Heart left ventricle (tissue), 16 donors: ENCODE data around the gene SLC16A8. TPM values are rescaled to one million over a fixed set of nuclear protein-coding genes. Genes with fewer than 3 reads are reported as not detected.

Source experiments
- ATAC-seq, 4 donors: fragments of 200-7000 bp; cut with Tn5 transposase; one replicate each; pipeline ENCODE4 v1.9.1; 2020 to 2022; ENCODE audit warnings: moderate library complexity in 4 of 4, mild to moderate bottlenecking in 3 of 4, moderate number of reproducible peaks in 1 of 4
- DNase-seq, 5 donors: peaks; one replicate each; pipeline ENCODE4 v3.0.0-alpha.2; 2020
- H3K27ac ChIP-seq, 12 donors: fragments of 200-600 bp; sonication (generic) in 4 of 12; one replicate each; pipeline versions ENCODE4 v1.5.0 to v1.8.0; 2016 to 2022; ENCODE audit warnings: mild to moderate bottlenecking in 2 of 12
- H3K27me3 ChIP-seq, 9 donors: fragments of 200-600 bp; sonication (generic) in 2 of 9; one replicate each; pipeline versions ENCODE4 v1.5.1 to v1.8.0; 2016 to 2022; ENCODE audit warnings: mild to moderate bottlenecking in 3 of 9
- H3K36me3 ChIP-seq, 9 donors: fragments of 200-600 bp; sonication (generic) in 2 of 9; one replicate each; pipeline versions ENCODE4 v1.5.0 to v1.8.0; 2018 to 2022; ENCODE audit warnings: mild to moderate bottlenecking in 2 of 9
- H3K4me1 ChIP-seq, 12 donors: fragments of 200-600 bp; sonication (generic) in 4 of 12; one replicate each; pipeline versions ENCODE4 v1.5.0 to v1.8.0; 2016 to 2022; ENCODE audit warnings: mild to moderate bottlenecking in 3 of 12
- H3K4me3 ChIP-seq, 12 donors: fragments of 200-600 bp; sonication (generic) in 4 of 12; one replicate each; pipeline versions ENCODE4 v1.5.0 to v1.8.0; 2017 to 2022; ENCODE audit warnings: mild to moderate bottlenecking in 9 of 12, moderate library complexity in 4 of 12
- H3K9me3 ChIP-seq, 12 donors: fragments of 200-600 bp; sonication (generic) in 4 of 12; one replicate each; pipeline versions ENCODE4 v1.5.0 to v1.8.0; 2016 to 2022; ENCODE audit warnings: mild to moderate bottlenecking in 1 of 12
- POLR2A ChIP-seq, 2 donors: fragments of 450-650 bp; IDR thresholded peaks; one replicate each; pipeline ENCODE4 v1.6.1; 2017; ENCODE audit warnings: antibody characterized with exemption in 2 of 2, mild to moderate bottlenecking in 2 of 2, moderate library complexity in 2 of 2
- WGBS, 4 donors: extraction: QIAGEN DNeasy Blood & Tissue Kit in 2 of 4; methylation state at CpG; one replicate each; pipeline versions ENCODE4 v1.1.5 to v1.1.7; 2013 to 2018; 5-methylcytosine and 5-hydroxymethylcytosine counted together
- intact Hi-C, 10 donors: fragments of 100-400 bp; cut with DNase I; formaldehyde crosslinking; loops; one replicate each; pipeline versions ENCODE4 v1.11.1 to v1.14.2; 2022
- polyA plus RNA-seq, 2 donors: library from polyadenylated mRNA; stranded (reverse); fragments of 200-250 nt; gene quantifications; one replicate each; pipeline ENCODE4 v1.2.3, GENCODE V29; 2013
- total RNA-seq, 9 donors: library from RNA; depleted of rRNA in 2 of 9; stranded (reverse); fragments of >200 nt in 2 of 9; fragmentation: NEBNext Ultra II Directional in 3 of 9; extraction: Animal tissue kit (Norgen Biotek cat#: 25700) in 3 of 9; gene quantifications; one replicate each; pipeline versions ENCODE4 v1.1.0 to v1.2.4, GENCODE V29; 2016 to 2023
- TF ChIP-seq, protein P1 (sequence below), 12 donors: fragments of 200-600 bp; sonication (generic) in 4 of 12; IDR thresholded peaks; one replicate each; pipeline versions ENCODE4 v1.5.0 to v1.8.0; 2018 to 2022; ENCODE audit warnings: antibody characterized with exemption in 12 of 12, mild to moderate bottlenecking in 5 of 12
- donor health status: ischemic (EF 13 %, LVEDD 7.1; RV severe dilation, severe dysfunction).
- donor health status: healthy with polysubstance abuse.
- donor health status: DM: no; HTN: yes; CAD: no.
- donor health status: DM: no; HTN: no; CAD: no.
- donor health status: ischemic (EF 25% LVEDD 6.9; RV normal size, moderate dysfunction).
- donor health status: ischemic (EF 25% LVEDD 5.7; RV mildly dilated, moderate dysfunction).
- donor health status: healthy.
- donor health status: DM: yes; HTN: yes; CAD: no.
- donor health status: ischemic (EF 35%, LVEDD 5.7; RV mildly dilated, moderate dysfunction).
- donor health status: nonischemic (EF 11% LVEDD 7.7; RV severe dilation, severe dysfunction).
- donor health status: DM: yes; HTN: yes; CAD: no.
- donor health status: PGD.
- donor health status: ischemic (EF 29% LVEDD 5.4; RV normal size, mild dysfunction).
- donor health status: nonischemic (EF 23%, LVEDD 6.1; RV moderate dilation, normal function).

SLC16A8 gene
- total and polyA plus RNA-seq, 11 donors: 0.34 TPM; not detected in 10

DNA sequence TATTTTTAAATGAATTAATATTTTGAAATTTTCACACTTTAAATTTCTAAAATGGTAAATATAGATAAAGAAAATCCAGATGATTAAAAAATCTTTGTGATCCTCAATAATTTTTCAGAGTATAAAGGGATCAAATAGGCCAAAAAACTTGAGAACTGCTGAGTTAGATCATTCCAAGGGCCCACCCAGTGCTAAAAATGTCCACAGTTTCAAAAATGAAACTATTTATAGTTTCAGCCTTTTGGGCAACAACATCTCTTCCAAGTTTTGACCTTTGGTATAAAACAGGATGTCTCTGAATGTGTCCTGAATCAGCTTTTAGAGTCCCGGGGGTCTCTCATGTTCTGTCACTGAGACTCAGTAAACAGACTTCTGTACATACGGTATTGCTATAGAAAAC is 47.4 kb upstream of the SLC16A8 start:
- peak overlapping the region in 2 of 12 donors; percentile 39 to 68 for H3K27ac ChIP-seq
- H3K36me3 ChIP-seq: peaks cover 0 to 55% (median 7%) of the 10 kb centered on the region in 9 donors
- H3K27me3 ChIP-seq: no peaks in the 10 kb centered on the region
- peaks cover 0 to 14% (median 2%) of the 10 kb centered on the region in 12 donors for H3K4me1 ChIP-seq
- no peak overlapping the region for H3K4me3 ChIP-seq
- ATAC-seq (peak in 1 of 4 donors; percentile 41), DNase-seq (no peak)
- intact Hi-C loops: no loop called here
- no peak for TF ChIP-seq POLR2A (IDR thresholded peaks at IDR 0.05)
- TF ChIP-seq, protein P1, sequence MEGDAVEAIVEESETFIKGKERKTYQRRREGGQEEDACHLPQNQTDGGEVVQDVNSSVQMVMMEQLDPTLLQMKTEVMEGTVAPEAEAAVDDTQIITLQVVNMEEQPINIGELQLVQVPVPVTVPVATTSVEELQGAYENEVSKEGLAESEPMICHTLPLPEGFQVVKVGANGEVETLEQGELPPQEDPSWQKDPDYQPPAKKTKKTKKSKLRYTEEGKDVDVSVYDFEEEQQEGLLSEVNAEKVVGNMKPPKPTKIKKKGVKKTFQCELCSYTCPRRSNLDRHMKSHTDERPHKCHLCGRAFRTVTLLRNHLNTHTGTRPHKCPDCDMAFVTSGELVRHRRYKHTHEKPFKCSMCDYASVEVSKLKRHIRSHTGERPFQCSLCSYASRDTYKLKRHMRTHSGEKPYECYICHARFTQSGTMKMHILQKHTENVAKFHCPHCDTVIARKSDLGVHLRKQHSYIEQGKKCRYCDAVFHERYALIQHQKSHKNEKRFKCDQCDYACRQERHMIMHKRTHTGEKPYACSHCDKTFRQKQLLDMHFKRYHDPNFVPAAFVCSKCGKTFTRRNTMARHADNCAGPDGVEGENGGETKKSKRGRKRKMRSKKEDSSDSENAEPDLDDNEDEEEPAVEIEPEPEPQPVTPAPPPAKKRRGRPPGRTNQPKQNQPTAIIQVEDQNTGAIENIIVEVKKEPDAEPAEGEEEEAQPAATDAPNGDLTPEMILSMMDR (IDR thresholded peaks at IDR 0.05): no peak
- WGBS, 4 donors: 49 to 62% (median 53%) methylated on average over 2 of the region's 2 CpGs
- no peaks in the 10 kb centered on the region for H3K9me3 ChIP-seq

DNA sequence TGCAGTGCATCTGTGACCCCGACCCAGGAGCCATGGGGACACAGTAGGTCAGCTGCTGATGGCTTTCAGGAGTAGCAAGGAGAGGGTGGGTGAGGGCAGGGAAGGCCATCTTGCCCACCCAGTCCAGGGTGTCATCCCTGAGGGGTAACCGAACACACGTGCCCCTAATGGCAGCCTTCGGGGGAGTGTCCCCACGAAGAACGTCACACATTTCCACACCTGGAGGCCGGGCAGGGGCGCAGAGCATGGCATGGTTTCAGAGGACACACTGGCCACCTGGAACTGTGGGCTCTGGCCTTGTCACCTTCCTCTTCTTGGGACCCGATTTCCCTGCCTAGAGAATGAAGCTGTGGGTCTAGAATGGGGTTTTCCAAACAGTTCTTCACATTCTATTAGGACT is 45.9 kb upstream of the SLC16A8 start:
- intact Hi-C loops: no loop called here
- Histone ChIP-seq H3K9me3 (no peaks in the 10 kb centered on the region), H3K27ac (no peak overlapping the region), H3K27me3 (no peaks in the 10 kb centered on the region), H3K4me1 (peaks cover 0 to 14% (median 2%) of the 10 kb centered on the region in 12 donors), H3K4me3 (no peak overlapping the region), H3K36me3 (peaks cover 0 to 39% (median 7%) of the 10 kb centered on the region in 9 donors)
- TF ChIP-seq POLR2A (IDR thresholded peaks at IDR 0.05): no peak
- TF ChIP-seq, protein P1 (IDR thresholded peaks at IDR 0.05): no peak
- WGBS, 4 donors: 81 to 94% (median 87%) methylated on average over 2 to 9 of the region's 9 CpGs
- ATAC-seq (no peak), DNase-seq (no peak)

DNA sequence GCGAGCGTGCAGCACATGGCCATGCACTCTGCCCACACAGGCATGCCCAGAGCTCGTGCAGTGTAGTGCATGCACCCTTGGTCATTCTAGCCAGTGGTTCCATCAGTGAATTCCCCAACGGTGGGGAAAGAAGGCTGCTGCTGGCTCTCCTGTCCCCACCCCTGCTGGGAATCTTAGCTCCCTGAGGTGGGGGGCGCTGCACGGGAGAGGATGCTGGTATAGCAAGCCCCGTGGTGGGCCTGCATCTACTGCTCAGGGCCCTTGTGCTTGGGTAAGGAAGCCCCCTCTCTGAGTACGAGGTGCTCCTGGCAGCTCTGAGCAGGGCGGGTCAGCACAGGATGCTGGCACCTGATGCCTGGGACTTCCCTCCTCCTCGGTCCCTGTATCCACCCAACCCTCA is 45.0 kb upstream of the SLC16A8 start:
- DNase-seq (no peak), ATAC-seq (no peak)
- 70 to 86% (median 84%) methylated on average over 5 to 10 of the region's 10 CpGs for WGBS, 4 donors
- no peaks in the 10 kb centered on the region for H3K9me3 ChIP-seq
- no peaks in the 10 kb centered on the region for H3K27me3 ChIP-seq
- intact Hi-C loops: no loop called here
- TF ChIP-seq POLR2A (IDR thresholded peaks at IDR 0.05): no peak
- TF ChIP-seq, protein P1 (IDR thresholded peaks at IDR 0.05): no peak
- no peak overlapping the region for H3K27ac ChIP-seq
- peaks cover 0 to 34% (median 7%) of the 10 kb centered on the region in 9 donors for H3K36me3 ChIP-seq
- peaks cover 0 to 14% (median 2%) of the 10 kb centered on the region in 12 donors for H3K4me1 ChIP-seq
- no peak overlapping the region for H3K4me3 ChIP-seq

DNA sequence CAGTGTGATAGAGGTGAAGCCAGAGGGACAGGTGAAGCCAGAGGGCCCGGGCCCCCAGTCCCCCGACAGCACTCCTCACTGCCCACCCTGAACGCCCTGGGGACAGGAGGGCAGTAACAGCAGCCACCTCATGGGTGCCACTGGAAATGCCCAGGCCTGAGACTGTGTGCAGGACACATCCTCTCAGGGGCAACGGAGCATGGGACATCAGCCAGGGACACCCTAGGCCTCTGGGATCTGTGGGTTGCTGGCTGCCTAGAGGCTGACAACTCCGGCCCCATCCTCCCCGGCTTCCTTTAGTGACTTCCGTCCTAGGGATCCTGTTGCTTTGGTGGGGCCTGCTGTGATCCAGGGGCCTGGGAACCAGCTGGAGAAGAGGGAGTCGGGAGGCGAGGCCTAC is 43.9 kb upstream of the SLC16A8 start:
- H3K4me3 ChIP-seq: no peak overlapping the region
- no peaks in the 10 kb centered on the region for H3K27me3 ChIP-seq
- intact Hi-C loops: no loop called here
- TF ChIP-seq, protein P1 (IDR thresholded peaks at IDR 0.05): no peak
- TF ChIP-seq POLR2A (IDR thresholded peaks at IDR 0.05): no peak
- H3K27ac ChIP-seq: no peak overlapping the region
- H3K4me1 ChIP-seq: peaks cover 0 to 14% (median 2%) of the 10 kb centered on the region in 12 donors
- WGBS, 4 donors: 79 to 93% (median 92%) methylated on average over 7 to 9 of the region's 9 CpGs
- DNase-seq (no peak), ATAC-seq (no peak)
- no peaks in the 10 kb centered on the region for H3K9me3 ChIP-seq
- peaks cover 0 to 28% (median 7%) of the 10 kb centered on the region in 9 donors for H3K36me3 ChIP-seq
